CD14-positive monocyte (primary cell): ENCODE data around the gene RAD50. TPM values are rescaled to one million over a fixed set of nuclear protein-coding genes. Genes with fewer than 3 reads are reported as not detected.
"Not testable (repeated sequence)": the region's sequence is repeated elsewhere in the genome, so short reads cannot be mapped to it uniquely, and the experiment has no call there.

Experiments
- DNase-seq, 3 donors: peaks; one replicate each; pipeline ENCODE4 v3.0.0-alpha.2; 2011 to 2022
- H2AFZ ChIP-seq: 2 replicates; pipeline ENCODE4 v1.6.0; 2012; ENCODE audit warnings: mild to moderate bottlenecking, low read depth, low read length, inconsistent platforms; ENCODE audit not compliant: insufficient read depth, poor library complexity, severe bottlenecking
- H3K27ac ChIP-seq, 2 donors: 1 replicate in 1 of 2; 2 replicates in 1 of 2; pipeline ENCODE4 v1.5.1; 2012 to 2013; ENCODE audit warnings: low read length in 2 of 2, control low read depth in 1 of 2, inconsistent platforms in 1 of 2, low read depth in 1 of 2, mild to moderate bottlenecking in 1 of 2
- H3K27me3 ChIP-seq, 2 donors: one replicate each; pipeline versions ENCODE4 v1.6.0 to v1.6.1; 2011 to 2013; ENCODE audit warnings: low read length in 2 of 2; ENCODE audit not compliant: control insufficient read depth in 2 of 2, insufficient read depth in 2 of 2
- H3K36me3 ChIP-seq, 2 donors: replicated peaks in 1 of 2; 1 replicate in 1 of 2; 2 replicates in 1 of 2; pipeline versions ENCODE4 v1.5.1 to v1.6.1; 2012 to 2013; ENCODE audit warnings: low read length in 2 of 2, control low read depth in 1 of 2, inconsistent platforms in 1 of 2, mild to moderate bottlenecking in 1 of 2; ENCODE audit not compliant: insufficient read depth in 2 of 2, control insufficient read depth in 1 of 2
- H3K4me1 ChIP-seq, 2 donors: 1 replicate in 1 of 2; 2 replicates in 1 of 2; pipeline versions ENCODE4 v1.5.1 to v1.6.1; 2012 to 2013; ENCODE audit warnings: low read length in 2 of 2, control low read depth in 1 of 2, inconsistent platforms in 1 of 2, mild to moderate bottlenecking in 1 of 2, moderate library complexity in 1 of 2; ENCODE audit not compliant: insufficient read depth in 2 of 2, control insufficient read depth in 1 of 2
- H3K4me2 ChIP-seq: replicated peaks from 2 replicates; pipeline ENCODE3; 2012; ENCODE audit warnings: low read length, moderate library complexity, mild to moderate bottlenecking; ENCODE audit not compliant: poor library complexity, severe bottlenecking; ENCODE audit errors: extremely low read depth
- H3K4me3 ChIP-seq, 3 experiments: fragments of 200-600 bp in 1 of 3; sonication (generic) in 1 of 3; replicated peaks in 1 of 3; 1 replicate in 2 of 3; 2 replicates in 1 of 3; pipeline ENCODE4 v1.5.1; 2011 to 2013; ENCODE audit warnings: low read length in 3 of 3, mild to moderate bottlenecking in 3 of 3, control low read depth in 2 of 3, low read depth in 2 of 3, inconsistent platforms in 1 of 3, moderate library complexity in 1 of 3
- H3K79me2 ChIP-seq: 2 replicates; pipeline ENCODE4 v1.6.0; 2012; ENCODE audit warnings: mild to moderate bottlenecking, control low read depth, inconsistent platforms, low read length, moderate library complexity; ENCODE audit not compliant: insufficient read depth
- H3K9ac ChIP-seq: 2 replicates; pipeline ENCODE4 v1.6.0; 2017; ENCODE audit warnings: low read length, mild to moderate bottlenecking; ENCODE audit not compliant: insufficient read depth, poor library complexity, severe bottlenecking
- H3K9me3 ChIP-seq, 2 donors: replicated peaks in 1 of 2; 1 replicate in 1 of 2; 2 replicates in 1 of 2; pipeline versions ENCODE4 v1.5.1 to v1.6.1; 2012 to 2013; ENCODE audit warnings: low read length in 2 of 2, control low read depth in 1 of 2; ENCODE audit not compliant: control insufficient read depth in 1 of 2, insufficient read depth in 1 of 2
- H4K20me1 ChIP-seq: 2 replicates; pipeline ENCODE4 v1.6.0; 2012; ENCODE audit warnings: mild to moderate bottlenecking, low read length, control low read depth, moderate library complexity; ENCODE audit not compliant: insufficient read depth
- H3K27ac Mint-ChIP-seq, 7 donors: one replicate each; pipeline ENCODE4 v1.8.0; 2020; ENCODE audit warnings: mild to moderate bottlenecking in 7 of 7, mixed read lengths in 7 of 7, moderate library complexity in 6 of 7, inconsistent platforms in 2 of 7
- H3K27me3 Mint-ChIP-seq, 3 donors: one replicate each; pipeline ENCODE4 v1.8.0; 2021 to 2022; ENCODE audit warnings: low read depth in 3 of 3, mild to moderate bottlenecking in 3 of 3, mixed read lengths in 3 of 3, moderate library complexity in 3 of 3, inconsistent platforms in 1 of 3
- H3K36me3 Mint-ChIP-seq, 2 donors: one replicate each; pipeline ENCODE4 v1.8.0; 2020; ENCODE audit warnings: mixed read lengths in 2 of 2, inconsistent platforms in 1 of 2, mild to moderate bottlenecking in 1 of 2
- H3K4me1 Mint-ChIP-seq: one replicate; pipeline ENCODE4 v1.8.0; 2020; ENCODE audit warnings: mild to moderate bottlenecking, mixed read lengths
- H3K4me3 Mint-ChIP-seq, 2 donors: one replicate each; pipeline ENCODE4 v1.8.0; 2020; ENCODE audit warnings: mild to moderate bottlenecking in 2 of 2, mixed read lengths in 2 of 2, moderate library complexity in 1 of 2
- H3K9me3 Mint-ChIP-seq, 7 donors: one replicate each; pipeline ENCODE4 v1.8.0; 2020 to 2022; ENCODE audit warnings: mixed read lengths in 7 of 7, mild to moderate bottlenecking in 6 of 7, moderate library complexity in 6 of 7, inconsistent platforms in 2 of 7
- WGBS: methylation state at CpG from one replicate; pipeline ENCODE4 v1.1.5; 2013; ENCODE audit warnings: missing lambda C conversion rate; ENCODE audit not compliant: insufficient coverage; 5-methylcytosine and 5-hydroxymethylcytosine counted together
- intact Hi-C, 2 donors: fragments of 100-400 bp; cut with micrococcal nuclease; formaldehyde crosslinking; loops; one replicate each; pipeline versions ENCODE4 v1.15.0 to v1.15.1; 2023
- polyA plus RNA-seq, 3 donors: library from polyadenylated mRNA; depleted of rRNA in 1 of 3; unstranded in 2 of 3; stranded (reverse) in 1 of 3; fragments of 300-500 nt in 2 of 3; fragments of >200 nt in 1 of 3; fragmentation: Illumina TruSeq in 2 of 3; gene quantifications; 1 replicate in 2 of 3; 2 replicates in 1 of 3; pipeline ENCODE4 v1.2.3, GENCODE V29; 2012 to 2021
- TF ChIP-seq, protein P1 (sequence below): fragments of 200-600 bp; IDR thresholded peaks from one replicate; pipeline ENCODE4 v1.8.0; 2022; ENCODE audit warnings: antibody characterized with exemption, mild to moderate bottlenecking

RAD50 gene
- polyA plus RNA-seq, 3 donors: 5.8 to 9.3 (median 8.2) TPM

- Histone ChIP-seq H3K4me1 (no peaks in the 10 kb centered on the region), H3K79me2 (no peaks in the 10 kb centered on the region), H4K20me1 (no peaks in the 10 kb centered on the region), H2AFZ (no peak overlapping the region), H3K9ac (no peak overlapping the region), H3K4me2 (no peak overlapping the region), H3K4me3 (no peak overlapping the region), H3K9me3 (no peaks in the 10 kb centered on the region), H3K27me3 (no peaks in the 10 kb centered on the region), H3K27ac (no peak overlapping the region), H3K36me3 (peaks cover 17 to 78% of the 10 kb centered on the region in 2 donors)
- no peaks in the 10 kb centered on the region for H3K27me3 Mint-ChIP-seq
- TF ChIP-seq, protein P1, sequence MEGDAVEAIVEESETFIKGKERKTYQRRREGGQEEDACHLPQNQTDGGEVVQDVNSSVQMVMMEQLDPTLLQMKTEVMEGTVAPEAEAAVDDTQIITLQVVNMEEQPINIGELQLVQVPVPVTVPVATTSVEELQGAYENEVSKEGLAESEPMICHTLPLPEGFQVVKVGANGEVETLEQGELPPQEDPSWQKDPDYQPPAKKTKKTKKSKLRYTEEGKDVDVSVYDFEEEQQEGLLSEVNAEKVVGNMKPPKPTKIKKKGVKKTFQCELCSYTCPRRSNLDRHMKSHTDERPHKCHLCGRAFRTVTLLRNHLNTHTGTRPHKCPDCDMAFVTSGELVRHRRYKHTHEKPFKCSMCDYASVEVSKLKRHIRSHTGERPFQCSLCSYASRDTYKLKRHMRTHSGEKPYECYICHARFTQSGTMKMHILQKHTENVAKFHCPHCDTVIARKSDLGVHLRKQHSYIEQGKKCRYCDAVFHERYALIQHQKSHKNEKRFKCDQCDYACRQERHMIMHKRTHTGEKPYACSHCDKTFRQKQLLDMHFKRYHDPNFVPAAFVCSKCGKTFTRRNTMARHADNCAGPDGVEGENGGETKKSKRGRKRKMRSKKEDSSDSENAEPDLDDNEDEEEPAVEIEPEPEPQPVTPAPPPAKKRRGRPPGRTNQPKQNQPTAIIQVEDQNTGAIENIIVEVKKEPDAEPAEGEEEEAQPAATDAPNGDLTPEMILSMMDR: no peak
- no peaks in the 10 kb centered on the region for H3K9me3 Mint-ChIP-seq
- no peak overlapping the region for H3K27ac Mint-ChIP-seq
- peaks cover 36 to 58% of the 10 kb centered on the region in 2 donors for H3K36me3 Mint-ChIP-seq
- H3K4me3 Mint-ChIP-seq: no peak overlapping the region
- intact Hi-C loops: no loop called here
- no peak for DNase-seq
- H3K4me1 Mint-ChIP-seq: no peaks in the 10 kb centered on the region
- WGBS: no CpG with 5 or more reads among the region's 2 CpGs
Measured at GRCh38 chr5:132628814-132629213, 72.0 kb downstream of the RAD50 start.

DNA sequence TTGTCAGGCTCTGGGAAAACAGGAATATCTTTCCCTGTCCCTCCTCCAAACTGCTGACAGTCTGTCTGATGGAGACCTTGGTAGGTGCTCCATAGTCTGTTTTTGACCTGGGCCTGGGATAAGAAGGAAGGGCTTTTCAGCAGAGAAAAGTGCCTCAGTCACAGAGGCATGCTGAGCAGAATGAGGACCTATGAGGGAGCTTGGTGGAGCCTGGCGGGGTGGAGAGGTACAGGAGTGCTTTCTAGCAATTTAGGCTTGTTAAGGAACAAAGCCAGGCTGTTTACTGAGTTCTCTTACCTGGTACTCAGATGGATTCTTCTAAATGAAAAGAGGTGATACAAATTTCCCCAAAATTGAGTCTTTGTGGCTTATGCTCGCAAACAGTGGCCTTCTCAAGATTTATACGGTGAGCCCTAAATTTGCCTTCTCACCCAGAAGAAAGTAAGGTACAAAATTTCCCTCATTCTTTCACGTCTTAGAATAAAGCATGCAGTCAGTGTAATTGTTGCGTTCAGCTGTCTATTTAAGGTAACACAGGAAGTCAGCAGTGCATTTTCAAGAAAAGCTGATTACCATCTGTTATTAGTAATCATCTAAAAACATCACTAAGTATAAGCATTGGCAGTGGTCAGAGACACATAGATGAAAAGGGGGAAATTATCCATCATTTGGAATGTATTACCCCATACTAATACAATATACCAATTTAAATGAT lies 72.6 kb downstream of the RAD50 start:
- DNase-seq: no peak
- H3K4me2 ChIP-seq: no peak overlapping the region
- no peak overlapping the region for H3K9ac ChIP-seq
- TF ChIP-seq, protein P1: no peak
- no peaks in the 10 kb centered on the region for H3K4me1 ChIP-seq
- H3K36me3 ChIP-seq: peaks cover 17 to 73% of the 10 kb centered on the region in 2 donors
- H3K4me3 Mint-ChIP-seq: no peak overlapping the region
- no peaks in the 10 kb centered on the region for H3K27me3 ChIP-seq
- no peak overlapping the region for H3K27ac ChIP-seq
- no peaks in the 10 kb centered on the region for H3K9me3 ChIP-seq
- H3K36me3 Mint-ChIP-seq: peaks cover 33 to 61% of the 10 kb centered on the region in 2 donors
- intact Hi-C loops: no loop called here
- H3K9me3 Mint-ChIP-seq: no peaks in the 10 kb centered on the region
- 100% methylated on average over 1 of the region's 5 CpGs for WGBS
- H4K20me1 ChIP-seq: no peaks in the 10 kb centered on the region
- no peak overlapping the region for H2AFZ ChIP-seq
- H3K79me2 ChIP-seq: no peaks in the 10 kb centered on the region
- H3K4me1 Mint-ChIP-seq: no peaks in the 10 kb centered on the region
- no peaks in the 10 kb centered on the region for H3K27me3 Mint-ChIP-seq
- H3K27ac Mint-ChIP-seq: peak overlapping the region in 1 of 7 donors; percentile 33
- no peak overlapping the region for H3K4me3 ChIP-seq

DNA sequence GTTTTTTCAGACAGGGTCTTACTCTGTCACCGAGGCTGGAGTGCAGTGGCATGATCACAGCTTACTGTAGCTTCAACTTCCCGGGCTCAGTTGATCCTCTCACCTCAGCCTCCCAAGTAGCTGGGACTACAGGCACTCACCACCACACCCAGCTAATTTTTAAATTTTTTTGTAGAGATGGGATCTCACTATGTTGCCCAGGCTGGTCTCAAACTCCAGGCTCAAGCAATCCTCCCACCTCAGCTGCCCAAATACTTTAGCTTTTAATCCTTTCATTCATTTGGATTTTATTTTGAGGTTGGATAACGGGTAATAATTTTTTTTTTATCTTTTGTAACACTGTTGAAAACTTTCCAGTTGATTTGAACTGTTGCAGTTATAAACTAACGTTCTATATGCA lies 76.8 kb downstream of the RAD50 start:
- peaks cover 34 to 70% of the 10 kb centered on the region in 2 donors for H3K36me3 ChIP-seq
- H3K79me2 ChIP-seq, H2AFZ ChIP-seq, intact Hi-C loops, H3K27me3 Mint-ChIP-seq, H3K4me1 ChIP-seq, H4K20me1 ChIP-seq, H3K4me3 ChIP-seq, H3K27ac Mint-ChIP-seq, H3K9ac ChIP-seq, H3K27me3 ChIP-seq, DNase-seq, H3K27ac ChIP-seq, H3K4me2 ChIP-seq, H3K9me3 Mint-ChIP-seq, H3K4me1 Mint-ChIP-seq, H3K9me3 ChIP-seq, H3K4me3 Mint-ChIP-seq: not testable (repeated sequence)
- peaks cover 44 to 66% of the 10 kb centered on the region in 2 donors for H3K36me3 Mint-ChIP-seq
- WGBS: no CpG with 5 or more reads among the region's 4 CpGs
